Body of pancreas (tissue), 4 donors: ENCODE results near the gene NTF3. TPM values are rescaled to one million over a fixed set of nuclear protein-coding genes. Genes with fewer than 3 reads are reported as not detected.

Experiments
- ATAC-seq: fragments of 150-250 bp; one replicate; pipeline ENCODE4 v1.9.1; 2016
- DNase-seq, 4 donors: peaks; one replicate each; pipeline ENCODE4 v3.0.0-alpha.2; 2019
- H3K27ac ChIP-seq, 4 donors: fragments of 200-600 bp; sonication (generic); 1 replicate in 3 of 4; 2 replicates in 1 of 4; pipeline versions ENCODE4 v1.5.1 to v1.6.1; 2016 to 2019; ENCODE audit warnings: mild to moderate bottlenecking in 1 of 4, mixed read lengths in 1 of 4, moderate library complexity in 1 of 4
- H3K27me3 ChIP-seq, 2 donors: fragments of 200-600 bp; sonication (generic); one replicate each; pipeline ENCODE4 v1.6.0; 2016; ENCODE audit warnings: mild to moderate bottlenecking in 1 of 2
- H3K36me3 ChIP-seq, 2 donors: fragments of 200-600 bp; sonication (generic); replicated peaks in 1 of 2; 2 replicates each; pipeline ENCODE4 v1.5.1; 2016; ENCODE audit warnings: low read depth in 2 of 2; ENCODE audit not compliant: insufficient read depth in 1 of 2
- H3K4me1 ChIP-seq: fragments of 200-600 bp; sonication (generic); one replicate; pipeline ENCODE4 v1.6.0; 2016
- H3K4me3 ChIP-seq, 2 donors: fragments of 200-600 bp; sonication (generic); 1 replicate in 1 of 2; 2 replicates in 1 of 2; pipeline ENCODE4 v1.5.1; 2016 to 2019
- H3K9me3 ChIP-seq, 3 donors: fragments of 200-600 bp; sonication (generic); 1 replicate in 2 of 3; 2 replicates in 1 of 3; pipeline ENCODE4 v1.5.1; 2016
- CTCF ChIP-seq, 7 experiments: fragments of 450-650 bp in 4 of 7; fragments of 200-600 bp in 3 of 7; sonication (generic) in 3 of 7; IDR thresholded peaks; one replicate each; pipeline ENCODE4 v1.5.1; 2016 to 2019; ENCODE audit warnings: antibody characterized with exemption in 7 of 7
- POLR2A ChIP-seq, 3 donors: fragments of 450-650 bp; IDR thresholded peaks; one replicate each; pipeline ENCODE4 v1.6.1; 2016; ENCODE audit warnings: antibody characterized with exemption in 3 of 3, mild to moderate bottlenecking in 2 of 3
- WGBS, 2 donors: methylation state at CpG; one replicate each; pipeline ENCODE4 v1.1.5; 2017; 5-methylcytosine and 5-hydroxymethylcytosine counted together
- intact Hi-C: fragments of 100-400 bp; cut with DNase I; formaldehyde crosslinking; loops from one replicate; pipeline ENCODE4 v1.15.1; 2023
- total RNA-seq, 2 donors: library from RNA; depleted of rRNA; stranded (reverse); fragments of >200 nt; gene quantifications; one replicate each; pipeline ENCODE4 v1.1.0, GENCODE V29; 2016

Gene NTF3
- total RNA-seq, 2 donors from 2014 or later: not detected

DNA sequence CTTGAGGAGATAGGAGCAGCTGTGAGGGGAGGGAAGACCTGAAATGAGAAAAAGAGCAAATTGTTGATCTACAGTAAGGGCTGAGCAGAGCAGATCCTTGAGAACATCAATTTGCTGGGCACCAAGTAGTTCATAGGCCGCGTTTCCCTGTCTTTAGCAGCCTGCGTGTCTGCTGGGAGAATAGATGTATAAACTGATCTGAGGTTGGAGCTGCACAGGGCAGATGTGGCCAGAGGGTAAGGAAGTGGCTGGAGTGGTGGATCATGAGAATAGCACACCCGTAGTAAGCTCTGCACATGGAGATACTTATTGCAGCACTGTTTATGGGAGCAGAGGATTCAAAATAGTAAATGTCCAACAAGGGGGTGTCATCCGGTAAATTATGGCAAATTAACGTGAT is 44.4 kb downstream of the NTF3 start:
- 82 to 86% methylated on average over 6 of the region's 6 CpGs for WGBS, 2 donors

GRCh38 chr12:5478081-5478706 is 46.3 kb downstream of the NTF3 start:
- DNase-seq (no peak), ATAC-seq (no peak)
- TF ChIP-seq CTCF (IDR thresholded peaks at IDR 0.05): no peak
- no peak for TF ChIP-seq POLR2A (IDR thresholded peaks at IDR 0.05)
- Histone ChIP-seq H3K27ac (no peak overlapping the region), H3K36me3 (no peaks in the 10 kb centered on the region), H3K27me3 (no peaks in the 10 kb centered on the region), H3K4me3 (no peak overlapping the region), H3K4me1 (no peaks in the 10 kb centered on the region), H3K9me3 (no peaks in the 10 kb centered on the region)
- intact Hi-C loops: no loop called here
- WGBS, 2 donors: 61 to 63% methylated on average over 8 of the region's 8 CpGs

More for the DNA sequence above, 44.4 kb downstream of the NTF3 start:
- no peaks in the 10 kb centered on the region for H3K27me3 ChIP-seq
- intact Hi-C loops: no loop called here
- H3K4me3 ChIP-seq: no peak overlapping the region
- no peaks in the 10 kb centered on the region for H3K9me3 ChIP-seq
- ATAC-seq: no peak
- H3K36me3 ChIP-seq: no peaks in the 10 kb centered on the region
- no peak overlapping the region for H3K27ac ChIP-seq
- DNase-seq: no peak
- no peaks in the 10 kb centered on the region for H3K4me1 ChIP-seq
- TF ChIP-seq CTCF (IDR thresholded peaks at IDR 0.05) (no peak), POLR2A (IDR thresholded peaks at IDR 0.05) (no peak)

DNA sequence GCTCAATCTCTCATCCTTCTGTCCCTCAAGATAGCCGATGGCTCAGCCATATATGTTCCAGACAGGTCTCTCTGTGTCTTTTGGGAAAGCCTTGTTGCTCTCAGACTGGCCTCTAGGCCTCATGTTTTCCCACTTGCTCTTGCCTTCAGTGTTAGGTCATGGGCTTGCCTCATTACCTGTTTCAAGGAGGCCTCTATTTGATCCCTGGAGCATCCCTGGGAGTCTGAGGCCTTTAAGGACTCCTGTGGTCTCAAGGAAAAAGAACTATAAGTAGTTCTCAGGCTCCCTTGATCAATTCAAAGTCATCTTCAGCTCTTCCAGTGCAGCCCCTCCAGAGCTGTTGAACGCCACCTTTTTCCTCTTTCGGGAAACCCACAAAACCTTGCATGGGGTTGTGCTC is 47.9 kb downstream of the NTF3 start:
- Histone ChIP-seq H3K4me1 (no peaks in the 10 kb centered on the region), H3K9me3 (no peaks in the 10 kb centered on the region), H3K27ac (no peak overlapping the region), H3K27me3 (no peaks in the 10 kb centered on the region), H3K4me3 (no peak overlapping the region), H3K36me3 (no peaks in the 10 kb centered on the region)
- intact Hi-C loops: no loop called here
- no peak for TF ChIP-seq CTCF (IDR thresholded peaks at IDR 0.05)
- no peak for TF ChIP-seq POLR2A (IDR thresholded peaks at IDR 0.05)
- 60 to 68% methylated on average over 3 of the region's 3 CpGs for WGBS, 2 donors
- ATAC-seq (no peak), DNase-seq (no peak)

GRCh38 chr12:5480218-5480937 is 48.5 kb downstream of the NTF3 start:
- no peaks in the 10 kb centered on the region for H3K9me3 ChIP-seq
- ATAC-seq (no peak), DNase-seq (no peak)
- no peak overlapping the region for H3K27ac ChIP-seq
- no peaks in the 10 kb centered on the region for H3K27me3 ChIP-seq
- WGBS, 2 donors: 24 to 29% methylated on average over 21 of the region's 21 CpGs
- H3K4me1 ChIP-seq: no peaks in the 10 kb centered on the region
- no peak overlapping the region for H3K4me3 ChIP-seq
- no peaks in the 10 kb centered on the region for H3K36me3 ChIP-seq
- intact Hi-C loops: no loop called here
- TF ChIP-seq CTCF (IDR thresholded peaks at IDR 0.05) (no peak), POLR2A (IDR thresholded peaks at IDR 0.05) (no peak)

DNA sequence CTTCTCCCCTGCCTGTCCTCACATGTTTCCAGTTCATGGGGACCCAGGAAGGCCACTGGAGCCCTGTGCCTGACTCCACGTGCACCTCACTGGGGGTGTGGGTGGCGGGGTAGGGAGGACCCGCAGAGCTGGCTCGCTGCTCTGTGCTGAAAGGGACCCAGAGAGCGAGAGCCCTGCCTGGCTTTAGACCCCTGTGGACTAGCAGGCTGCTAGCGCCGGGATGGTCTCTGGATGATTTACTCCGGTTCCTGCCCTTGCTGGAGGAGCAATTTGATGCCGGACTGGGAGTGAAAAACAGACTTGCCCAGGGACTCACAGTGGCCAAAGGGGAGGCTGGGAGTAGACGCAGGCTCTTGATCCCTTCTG is 49.0 kb downstream of the NTF3 start:
- Histone ChIP-seq H3K4me1 (no peaks in the 10 kb centered on the region), H3K4me3 (no peak overlapping the region), H3K9me3 (no peaks in the 10 kb centered on the region), H3K27me3 (no peaks in the 10 kb centered on the region), H3K36me3 (no peaks in the 10 kb centered on the region), H3K27ac (no peak overlapping the region)
- TF ChIP-seq POLR2A (IDR thresholded peaks at IDR 0.05): no peak
- no peak for TF ChIP-seq CTCF (IDR thresholded peaks at IDR 0.05)
- 5 to 20% methylated on average over 7 to 10 of the region's 10 CpGs for WGBS, 2 donors
- DNase-seq: no peak
- intact Hi-C loops: no loop called here
- ATAC-seq: no peak
